ENCODE measurements around the gene KLHL17. TPM values are rescaled to one million over a fixed set of nuclear protein-coding genes. Genes with fewer than 3 reads are reported as not detected.
"Not testable (repeated sequence)": the region's sequence is repeated elsewhere in the genome, so short reads cannot be mapped to it uniquely, and the experiment has no call there.

KLHL17 gene
- total RNA-seq, 1 donor from 2014 or later, result 21.1 TPM

- no peak for DNase-seq (ENCODE audit: extremely low read depth, low read depth, low spot score)
These were observed 37.3 kb downstream of the KLHL17 start for GRCh38 chr1:997713-997992.

- no peak for DNase-seq (ENCODE audit: extremely low read depth, low read depth, low spot score)
These were observed 37.8 kb downstream of the KLHL17 start for GRCh38 chr1:997993-998744.

GRCh38 chr1:998745-998994, 38.3 kb downstream of the KLHL17 start:
- no peak for DNase-seq (ENCODE audit: extremely low read depth, low read depth, low spot score)

- no peak for DNase-seq (ENCODE audit: extremely low read depth, low read depth, low spot score)
These were observed 38.8 kb downstream of the KLHL17 start for GRCh38 chr1:998995-999724.

GRCh38 chr1:999725-1000356, 39.5 kb downstream of the KLHL17 start, which contains the start of gene HES4:
Gene HES4, minus strand, starts transcription at chr1:1000097. Its CDS starts 124 bp downstream, at chr1:999973.
- no peak for DNase-seq (ENCODE audit: extremely low read depth, low read depth, low spot score)

GRCh38 chr1:1000357-1001056, 40.1 kb downstream of the KLHL17 start:
- DNase-seq (ENCODE audit: extremely low read depth, low read depth, low spot score), result no peak

GRCh38 chr1:1001057-1001783, 40.8 kb downstream of the KLHL17 start:
- no peak for DNase-seq (ENCODE audit: extremely low read depth, low read depth, low spot score)

GRCh38 chr1:1003618-1004419, 43.4 kb downstream of the KLHL17 start:
- DNase-seq (ENCODE audit: extremely low read depth, low read depth, low spot score), result no peak

GRCh38 chr1:1004420-1004779, 44.0 kb downstream of the KLHL17 start:
- no peak for DNase-seq (ENCODE audit: extremely low read depth, low read depth, low spot score)

- no peak for DNase-seq (ENCODE audit: extremely low read depth, low read depth, low spot score)
These were observed 44.7 kb downstream of the KLHL17 start for GRCh38 chr1:1004780-1005697.

GRCh38 chr1:1005774-1006304, 45.5 kb downstream of the KLHL17 start:
- DNase-seq (ENCODE audit: extremely low read depth, low read depth, low spot score), result no peak

GRCh38 chr1:1006305-1007159, 46.1 kb downstream of the KLHL17 start:
- DNase-seq (ENCODE audit: extremely low read depth, low read depth, low spot score), result no peak

GRCh38 chr1:1010131-1010530, 49.7 kb downstream of the KLHL17 start:
- not testable (repeated sequence) for DNase-seq (ENCODE audit: extremely low read depth, low read depth, low spot score)

GRCh38 chr1:1011396-1011949, 51.1 kb downstream of the KLHL17 start:
- DNase-seq (ENCODE audit: extremely low read depth, low read depth, low spot score), result no peak

- not testable (repeated sequence) for DNase-seq (ENCODE audit: extremely low read depth, low read depth, low spot score)
These were observed 52.3 kb downstream of the KLHL17 start for GRCh38 chr1:1012736-1013104.

GRCh38 chr1:1013105-1013921, 52.9 kb downstream of the KLHL17 start, which contains the start of gene ISG15:
Gene ISG15, plus strand, starts transcription at chr1:1013497. Its CDS starts 77 bp downstream, at chr1:1013574.
- DNase-seq (ENCODE audit: extremely low read depth, low read depth, low spot score), result peak; percentile 51
